Measurements from ENCODE around the gene ARSG.
"Not testable (repeated sequence)": the region's sequence is repeated elsewhere in the genome, so short reads cannot be mapped to it uniquely, and the experiment has no call there.

ARSG gene

GRCh38 chr17:68277807-68278206, 13.5 kb upstream of the ARSG start:
- DNase-seq (ENCODE audit: low read depth): no peak

GRCh38 chr17:68281965-68282364, 9.3 kb upstream of the ARSG start:
- not testable (repeated sequence) for DNase-seq (ENCODE audit: low read depth)

DNA sequence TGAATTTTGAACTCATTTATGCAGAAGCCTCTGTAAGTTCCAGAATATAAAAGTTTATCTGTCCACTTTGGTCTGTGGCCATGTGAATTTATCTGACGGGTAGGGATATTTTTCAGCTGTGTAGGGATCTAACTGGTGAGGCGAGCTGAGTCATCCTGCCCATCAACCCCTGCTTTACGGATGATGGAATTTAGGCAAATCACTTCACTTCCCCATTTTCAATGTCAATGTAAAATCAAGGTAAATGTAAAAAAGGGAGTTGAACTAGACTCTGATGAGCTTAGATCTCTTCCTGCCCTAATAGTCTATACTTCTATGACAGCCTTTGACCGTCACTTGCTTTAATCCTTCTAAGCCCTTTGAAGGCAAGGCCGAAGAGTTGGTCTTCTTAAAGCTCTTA, 2.9 kb upstream of the ARSG start:
- no peak for DNase-seq (ENCODE audit: low read depth)

DNA sequence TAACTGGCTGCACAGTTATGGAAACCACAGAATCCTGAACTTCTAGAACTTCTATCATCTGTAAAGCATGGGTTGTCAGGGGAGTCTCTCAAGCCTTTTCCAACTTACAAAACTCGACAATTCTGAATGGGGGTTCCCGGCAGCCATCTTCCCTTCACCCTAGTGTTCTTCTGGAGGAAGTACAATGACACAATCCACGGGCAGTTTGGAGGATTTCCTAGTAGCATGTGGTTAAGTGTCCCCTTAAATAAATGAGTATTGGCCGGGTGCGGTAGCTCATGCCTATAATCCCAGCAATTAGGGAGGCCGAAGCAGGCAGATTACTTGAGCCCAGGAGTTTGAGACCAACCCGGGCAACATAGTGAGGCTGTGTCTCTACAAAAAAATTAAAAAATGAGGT, 2.5 kb upstream of the ARSG start:
- no peak for DNase-seq (ENCODE audit: low read depth)

GRCh38 chr17:68289473-68289872, 1.8 kb upstream of the ARSG start:
- no peak for DNase-seq (ENCODE audit: low read depth)

DNA sequence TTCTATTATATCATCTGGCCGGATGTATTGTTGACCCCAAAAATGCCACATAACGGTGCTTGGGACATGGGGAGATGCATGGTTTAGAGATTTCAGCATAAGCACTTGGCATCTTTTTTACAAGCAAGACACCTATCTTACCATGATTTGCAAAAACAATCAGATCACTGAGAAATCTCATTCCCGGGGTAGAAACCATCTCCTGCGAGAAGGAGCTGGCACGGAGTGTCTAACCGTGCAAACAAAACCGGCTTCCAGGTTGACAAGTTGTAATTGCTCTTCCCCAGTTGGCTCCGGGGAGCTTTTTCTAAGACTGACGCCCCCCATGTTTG, 1.4 kb upstream of the ARSG start:
- DNase-seq (ENCODE audit: low read depth): no peak

DNA sequence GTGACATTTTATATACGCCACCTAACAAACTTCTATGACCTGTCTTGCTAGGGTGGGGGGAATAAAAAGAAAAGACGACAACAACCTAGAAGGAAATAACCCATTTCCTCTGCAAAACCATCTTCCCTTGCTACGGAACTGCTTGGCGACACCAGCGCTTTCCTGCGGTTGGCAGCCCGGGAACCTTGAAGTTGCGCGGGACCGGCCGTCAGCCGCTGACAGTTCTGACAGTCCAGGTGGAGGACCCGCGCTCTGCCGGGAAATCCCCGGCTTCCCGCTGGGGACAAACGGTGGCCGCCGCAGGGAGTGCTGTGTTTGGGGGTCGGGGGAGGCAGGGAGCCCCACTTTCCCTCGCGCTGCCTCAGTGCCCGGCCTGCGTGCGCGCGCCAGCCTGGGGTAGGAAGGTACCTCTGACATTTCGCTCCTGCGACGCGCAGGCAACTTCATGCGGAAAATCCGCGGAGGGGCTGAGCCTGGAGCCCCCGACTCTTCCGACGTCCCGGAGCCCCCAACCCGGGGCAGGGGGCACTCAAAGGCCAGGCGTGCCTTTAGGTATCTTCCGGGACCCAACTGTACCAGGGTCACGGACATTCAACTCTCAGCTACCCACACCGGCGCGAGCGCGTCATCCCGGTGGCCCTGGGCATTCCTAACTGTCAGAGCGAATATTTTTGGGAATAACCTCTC, 884 bp upstream of the ARSG start:
- peak; percentile 42 for DNase-seq (ENCODE audit: low read depth)

GRCh38 chr17:68291836-68292688, 767 bp downstream of the ARSG start:
- DNase-seq (ENCODE audit: low read depth): peak; percentile 92

GRCh38 chr17:68292689-68293040, 1.4 kb downstream of the ARSG start:
- no peak for DNase-seq (ENCODE audit: low read depth)

GRCh38 chr17:68293490-68294195, 2.3 kb downstream of the ARSG start:
- no peak for DNase-seq (ENCODE audit: low read depth)

DNA sequence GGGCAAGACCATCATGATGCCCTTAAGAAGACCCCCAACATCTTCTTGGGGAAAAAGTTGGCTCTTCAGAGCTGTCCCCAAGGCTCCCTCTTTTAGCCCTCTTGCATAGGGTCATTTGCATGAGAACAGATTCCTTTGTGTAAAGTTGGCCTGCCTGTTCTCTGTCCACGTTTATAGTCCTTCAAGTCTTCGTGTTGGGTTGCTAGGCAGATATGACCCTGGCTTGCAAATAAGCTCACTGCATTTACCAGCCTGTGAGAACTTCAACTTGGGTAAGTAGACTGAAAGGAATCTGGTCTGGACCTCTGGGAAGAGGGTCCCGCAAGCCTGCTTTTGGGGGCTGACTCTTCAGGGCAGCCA, 2.9 kb downstream of the ARSG start:
- DNase-seq (ENCODE audit: low read depth): no peak

GRCh38 chr17:68294617-68295016, 3.3 kb downstream of the ARSG start:
- DNase-seq (ENCODE audit: low read depth): no peak

- no peak for DNase-seq (ENCODE audit: low read depth)
Observed at GRCh38 chr17:68295086-68295485, 3.8 kb downstream of the ARSG start.

GRCh38 chr17:68296217-68297191, 5.2 kb downstream of the ARSG start:
- peak; percentile 63 for DNase-seq (ENCODE audit: low read depth)

- DNase-seq (ENCODE audit: low read depth): no peak
Observed at GRCh38 chr17:68297195-68297594, 5.9 kb downstream of the ARSG start.

GRCh38 chr17:68298601-68299000, 7.3 kb downstream of the ARSG start:
- no peak for DNase-seq (ENCODE audit: low read depth)

- no peak for DNase-seq (ENCODE audit: low read depth)
Observed at GRCh38 chr17:68299817-68300216, 8.5 kb downstream of the ARSG start.

DNA sequence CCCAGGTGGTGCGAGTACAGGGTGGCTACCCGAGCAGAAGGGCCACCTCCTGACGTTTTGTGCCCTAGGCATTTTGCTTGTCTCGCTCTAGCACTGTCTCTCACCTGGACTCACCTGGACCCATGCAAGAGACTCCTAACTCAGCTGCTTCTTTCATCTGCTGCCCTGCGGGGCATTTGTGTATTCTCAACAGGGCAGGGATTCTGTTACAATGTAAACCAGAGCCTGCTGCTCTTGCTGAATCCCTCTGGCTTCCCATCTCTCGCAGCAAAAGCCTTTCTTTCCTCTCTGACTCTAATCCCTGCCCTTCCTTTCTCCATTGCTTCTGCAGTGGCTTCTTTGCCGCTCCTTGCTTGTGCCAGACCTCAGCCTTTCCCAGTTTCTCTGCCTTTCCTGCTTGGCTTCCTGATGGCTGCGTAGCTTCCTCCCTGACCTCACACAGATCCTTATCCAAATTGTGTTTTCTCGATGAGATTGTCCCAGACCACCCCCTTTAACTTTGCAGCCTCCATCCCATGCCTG, 10.2 kb downstream of the ARSG start:
- no peak for DNase-seq (ENCODE audit: low read depth)

DNA sequence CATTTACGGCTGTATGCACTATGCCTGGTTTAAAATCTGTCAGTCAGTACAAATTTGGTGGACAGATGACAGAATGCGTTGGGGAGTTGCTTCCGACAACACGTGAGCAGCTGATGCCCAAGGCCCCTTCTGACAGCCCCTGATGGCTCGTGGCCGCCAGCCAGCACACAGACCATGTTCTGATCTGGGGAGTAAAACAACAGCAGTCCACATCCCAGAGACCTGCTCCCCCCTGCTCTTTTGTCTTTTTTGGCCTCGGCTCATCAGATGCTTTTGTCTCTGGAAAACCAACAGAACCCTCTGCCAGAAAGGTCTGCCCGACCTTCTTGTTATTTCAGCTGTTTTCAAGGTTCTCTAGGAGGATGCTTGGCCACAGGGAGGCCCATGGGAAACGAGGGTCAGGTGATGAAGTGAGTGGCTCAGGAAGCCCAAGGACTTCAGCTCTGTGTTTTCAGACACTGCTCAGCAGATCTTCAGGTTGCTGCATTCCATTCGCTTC, 10.8 kb downstream of the ARSG start:
- DNase-seq (ENCODE audit: low read depth): no peak

GRCh38 chr17:68302666-68303065, 11.4 kb downstream of the ARSG start:
- no peak for DNase-seq (ENCODE audit: low read depth)

DNA sequence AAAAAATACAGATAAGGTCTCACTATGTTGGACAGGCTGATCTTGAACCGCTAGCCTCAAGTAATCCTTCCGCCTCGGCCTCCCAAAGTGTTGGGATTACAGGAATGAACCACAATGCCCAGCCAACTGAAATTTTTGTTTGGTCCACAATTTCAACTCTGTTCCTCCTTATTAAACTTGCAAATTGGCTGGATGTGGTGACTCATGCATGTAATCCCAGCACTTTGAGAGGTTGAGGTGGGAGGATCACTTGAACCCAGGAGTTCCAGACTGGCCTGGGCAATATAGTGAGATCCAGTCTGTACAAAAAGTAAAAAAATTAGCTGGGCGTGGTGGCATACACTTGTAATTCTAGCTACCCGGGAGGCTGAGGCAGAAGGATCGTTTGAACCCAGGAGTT, 13.4 kb downstream of the ARSG start:
- no peak for DNase-seq (ENCODE audit: low read depth)

GRCh38 chr17:68305142-68305541, 13.8 kb downstream of the ARSG start:
- DNase-seq (ENCODE audit: low read depth): no peak

All from T follicular helper cell (primary cell).